WTC11 (cell line): ENCODE measurements around the gene MRPS18B. TPM values are rescaled to one million over a fixed set of nuclear protein-coding genes. Genes with fewer than 3 reads are reported as not detected.

ENCODE experiments used
- ELF4 ChIP-seq: sonication (generic); formaldehyde crosslinking; IDR thresholded peaks from 2 replicates; pipeline ENCODE4 v1.8.1; 2022; ENCODE audit warnings: low read depth, mild to moderate bottlenecking, moderate library complexity, missing genetic modification reagents
- EMX1 ChIP-seq: fragments of 250-450 bp; sonication (Bioruptor Pico); IDR thresholded peaks from 2 replicates; pipeline ENCODE4 v1.8.0; 2021; ENCODE audit warnings: mild to moderate bottlenecking
- FOXJ3 ChIP-seq: sonication (generic); formaldehyde crosslinking; IDR thresholded peaks from 2 replicates; pipeline ENCODE4 v1.9.0; 2021; ENCODE audit warnings: missing genetic modification reagents, mild to moderate bottlenecking, borderline replicate concordance
- FOXP1 ChIP-seq: sonication (generic); formaldehyde crosslinking; IDR thresholded peaks from 2 replicates; pipeline ENCODE4 v1.8.0; 2022; ENCODE audit warnings: missing genetic modification reagents, mild to moderate bottlenecking, moderate library complexity, borderline replicate concordance
- GRHL2 ChIP-seq: fragments of 250-450 bp; sonication (Bioruptor Pico); IDR thresholded peaks from 2 replicates; pipeline ENCODE4 v1.8.0; 2022; ENCODE audit warnings: mild to moderate bottlenecking, moderate library complexity; ENCODE audit not compliant: insufficient replicate concordance, severe bottlenecking
- IRF2 ChIP-seq: sonication (generic); formaldehyde crosslinking; IDR thresholded peaks from 2 replicates; pipeline ENCODE4 v1.8.0; 2022; ENCODE audit warnings: low read depth, missing genetic modification reagents, borderline replicate concordance
- JUN ChIP-seq: sonication (generic); formaldehyde crosslinking; IDR thresholded peaks from 2 replicates; pipeline ENCODE4 v1.8.0; 2023; ENCODE audit warnings: mild to moderate bottlenecking, missing genetic modification reagents
- KAT7 ChIP-seq: sonication (generic); formaldehyde crosslinking; IDR thresholded peaks from 2 replicates; pipeline ENCODE4 v1.8.1; 2023; ENCODE audit warnings: missing genetic modification reagents, mild to moderate bottlenecking, borderline replicate concordance
- NFE2L1 ChIP-seq: sonication (generic); formaldehyde crosslinking; IDR thresholded peaks from 2 replicates; pipeline ENCODE4 v1.8.1; 2023; ENCODE audit warnings: missing genetic modification reagents
- PRRX2 ChIP-seq: fragments of 250-450 bp; sonication (Bioruptor Pico); IDR thresholded peaks from 2 replicates; pipeline ENCODE4 v1.8.0; 2021; ENCODE audit warnings: mild to moderate bottlenecking
- TCF7 ChIP-seq: sonication (generic); formaldehyde crosslinking; IDR thresholded peaks from 2 replicates; pipeline ENCODE4 v1.8.0; 2022; ENCODE audit warnings: mild to moderate bottlenecking, low read depth, missing genetic modification reagents, moderate library complexity
- TP53 ChIP-seq: sonication (generic); formaldehyde crosslinking; IDR thresholded peaks from 2 replicates; pipeline ENCODE4 v1.8.1; 2023; ENCODE audit warnings: mild to moderate bottlenecking, missing genetic modification reagents
- ZNF671 ChIP-seq: fragments of 250-450 bp; sonication (Bioruptor Pico); IDR thresholded peaks from 2 replicates; pipeline ENCODE4 v1.8.0; 2021; ENCODE audit warnings: mild to moderate bottlenecking
- total RNA-seq: library from RNA; stranded (reverse); gene quantifications from 3 replicates; pipeline ENCODE4 v1.2.3, GENCODE V29; 2021
- TF ChIP-seq, protein P1 (sequence below): sonication (generic); formaldehyde crosslinking; IDR thresholded peaks from 2 replicates; pipeline ENCODE4 v1.8.1; 2022; ENCODE audit warnings: mild to moderate bottlenecking, moderate library complexity, missing genetic modification reagents
- TF ChIP-seq, protein P2 (sequence below): sonication (generic); formaldehyde crosslinking; IDR thresholded peaks from 2 replicates; pipeline ENCODE4 v1.8.1; 2023; ENCODE audit warnings: mild to moderate bottlenecking, missing genetic modification reagents
- TF ChIP-seq, protein P3 (sequence below): sonication (generic); formaldehyde crosslinking; IDR thresholded peaks from 2 replicates; pipeline ENCODE4 v1.8.0; 2023; ENCODE audit warnings: mild to moderate bottlenecking, missing genetic modification reagents
- TF ChIP-seq, protein P4 (sequence below): sonication (generic); formaldehyde crosslinking; IDR thresholded peaks from 2 replicates; pipeline ENCODE4 v1.8.1; 2023; ENCODE audit warnings: mild to moderate bottlenecking, missing genetic modification reagents, moderate library complexity
- TF ChIP-seq, protein P5 (sequence below): fragments of 250-450 bp; sonication (Bioruptor Pico); IDR thresholded peaks from 2 replicates; pipeline ENCODE4 v1.9.0; 2021; ENCODE audit warnings: mild to moderate bottlenecking
- TF ChIP-seq, protein P6 (sequence below): sonication (generic); formaldehyde crosslinking; IDR thresholded peaks from 2 replicates; pipeline ENCODE4 v1.8.1; 2022; ENCODE audit warnings: low read depth, mild to moderate bottlenecking, moderate library complexity, missing genetic modification reagents, borderline replicate concordance
- TF ChIP-seq, protein P7 (sequence below): sonication (generic); formaldehyde crosslinking; IDR thresholded peaks from 2 replicates; pipeline ENCODE4 v1.8.0; 2022; ENCODE audit warnings: mild to moderate bottlenecking, missing genetic modification reagents
- TF ChIP-seq, protein P8 (sequence below): sonication (generic); formaldehyde crosslinking; IDR thresholded peaks from 2 replicates; pipeline ENCODE4 v1.8.0; 2022; ENCODE audit warnings: missing genetic modification reagents
- TF ChIP-seq, protein P9 (sequence below): sonication (generic); formaldehyde crosslinking; IDR thresholded peaks from 2 replicates; pipeline ENCODE4 v1.8.1; 2023; ENCODE audit warnings: mild to moderate bottlenecking, missing genetic modification reagents, moderate library complexity

MRPS18B gene
- total RNA-seq, 1 experiment from 2014 or later, result 67.8 TPM

DNA sequence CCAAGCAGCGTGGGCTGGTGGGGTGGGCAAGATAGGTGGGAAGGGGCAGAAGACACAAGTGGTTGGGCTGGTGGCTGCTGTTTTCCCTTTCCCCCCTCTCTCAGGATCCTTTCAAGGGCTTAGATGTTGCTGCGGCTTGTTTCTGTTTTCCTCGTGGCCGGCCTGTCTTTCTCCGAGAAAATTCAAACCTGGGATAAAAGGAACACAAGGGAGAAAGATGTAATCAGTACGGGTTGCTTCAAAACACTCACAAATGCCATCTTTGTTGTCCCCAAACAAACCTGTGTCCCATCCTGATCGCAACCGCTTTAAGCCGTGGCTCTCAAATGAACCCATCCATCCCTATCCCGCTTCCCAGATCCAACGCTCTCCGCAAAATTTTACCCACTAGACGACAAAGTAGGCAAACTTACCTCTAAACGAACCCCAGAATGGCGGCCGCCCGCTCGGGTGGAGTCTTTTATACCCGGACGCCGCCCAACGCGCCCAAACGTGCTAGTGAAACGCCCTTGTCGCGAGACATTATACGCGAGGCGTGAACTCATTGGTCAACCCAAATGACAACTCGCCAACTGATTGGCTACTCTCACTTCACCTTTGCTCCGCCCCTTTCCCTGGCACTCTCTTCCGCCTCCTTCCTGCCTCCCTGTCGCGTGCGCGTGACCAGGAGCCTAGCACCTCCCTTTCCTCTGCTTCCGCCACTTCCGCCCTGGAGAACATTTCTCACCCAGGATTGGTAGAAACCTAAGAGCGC is 652 bp upstream of the MRPS18B start, which contains the start of gene PPP1R10 (continued):
- TF ChIP-seq, protein P1, sequence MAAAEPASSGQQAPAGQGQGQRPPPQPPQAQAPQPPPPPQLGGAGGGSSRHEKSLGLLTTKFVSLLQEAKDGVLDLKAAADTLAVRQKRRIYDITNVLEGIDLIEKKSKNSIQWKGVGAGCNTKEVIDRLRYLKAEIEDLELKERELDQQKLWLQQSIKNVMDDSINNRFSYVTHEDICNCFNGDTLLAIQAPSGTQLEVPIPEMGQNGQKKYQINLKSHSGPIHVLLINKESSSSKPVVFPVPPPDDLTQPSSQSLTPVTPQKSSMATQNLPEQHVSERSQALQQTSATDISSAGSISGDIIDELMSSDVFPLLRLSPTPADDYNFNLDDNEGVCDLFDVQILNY (CRISPR knock-in tag), result no peak
- TF ChIP-seq TCF7, result no peak
- 0 out of 2 replicates have a peak, but pooled peaks have one; percentile 52 for TF ChIP-seq KAT7 (CRISPR knock-in tag)
- TF ChIP-seq, protein P2, sequence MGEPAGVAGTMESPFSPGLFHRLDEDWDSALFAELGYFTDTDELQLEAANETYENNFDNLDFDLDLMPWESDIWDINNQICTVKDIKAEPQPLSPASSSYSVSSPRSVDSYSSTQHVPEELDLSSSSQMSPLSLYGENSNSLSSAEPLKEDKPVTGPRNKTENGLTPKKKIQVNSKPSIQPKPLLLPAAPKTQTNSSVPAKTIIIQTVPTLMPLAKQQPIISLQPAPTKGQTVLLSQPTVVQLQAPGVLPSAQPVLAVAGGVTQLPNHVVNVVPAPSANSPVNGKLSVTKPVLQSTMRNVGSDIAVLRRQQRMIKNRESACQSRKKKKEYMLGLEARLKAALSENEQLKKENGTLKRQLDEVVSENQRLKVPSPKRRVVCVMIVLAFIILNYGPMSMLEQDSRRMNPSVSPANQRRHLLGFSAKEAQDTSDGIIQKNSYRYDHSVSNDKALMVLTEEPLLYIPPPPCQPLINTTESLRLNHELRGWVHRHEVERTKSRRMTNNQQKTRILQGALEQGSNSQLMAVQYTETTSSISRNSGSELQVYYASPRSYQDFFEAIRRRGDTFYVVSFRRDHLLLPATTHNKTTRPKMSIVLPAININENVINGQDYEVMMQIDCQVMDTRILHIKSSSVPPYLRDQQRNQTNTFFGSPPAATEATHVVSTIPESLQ (CRISPR knock-in tag), result no peak
- no peak for TF ChIP-seq GRHL2 (CRISPR knock-in tag)
- TF ChIP-seq NFE2L1 (CRISPR knock-in tag), result no peak
- peak; percentile 92 for TF ChIP-seq PRRX2 (CRISPR knock-in tag)
- TF ChIP-seq ZNF671, result peak; percentile 95
- TF ChIP-seq, protein P3, sequence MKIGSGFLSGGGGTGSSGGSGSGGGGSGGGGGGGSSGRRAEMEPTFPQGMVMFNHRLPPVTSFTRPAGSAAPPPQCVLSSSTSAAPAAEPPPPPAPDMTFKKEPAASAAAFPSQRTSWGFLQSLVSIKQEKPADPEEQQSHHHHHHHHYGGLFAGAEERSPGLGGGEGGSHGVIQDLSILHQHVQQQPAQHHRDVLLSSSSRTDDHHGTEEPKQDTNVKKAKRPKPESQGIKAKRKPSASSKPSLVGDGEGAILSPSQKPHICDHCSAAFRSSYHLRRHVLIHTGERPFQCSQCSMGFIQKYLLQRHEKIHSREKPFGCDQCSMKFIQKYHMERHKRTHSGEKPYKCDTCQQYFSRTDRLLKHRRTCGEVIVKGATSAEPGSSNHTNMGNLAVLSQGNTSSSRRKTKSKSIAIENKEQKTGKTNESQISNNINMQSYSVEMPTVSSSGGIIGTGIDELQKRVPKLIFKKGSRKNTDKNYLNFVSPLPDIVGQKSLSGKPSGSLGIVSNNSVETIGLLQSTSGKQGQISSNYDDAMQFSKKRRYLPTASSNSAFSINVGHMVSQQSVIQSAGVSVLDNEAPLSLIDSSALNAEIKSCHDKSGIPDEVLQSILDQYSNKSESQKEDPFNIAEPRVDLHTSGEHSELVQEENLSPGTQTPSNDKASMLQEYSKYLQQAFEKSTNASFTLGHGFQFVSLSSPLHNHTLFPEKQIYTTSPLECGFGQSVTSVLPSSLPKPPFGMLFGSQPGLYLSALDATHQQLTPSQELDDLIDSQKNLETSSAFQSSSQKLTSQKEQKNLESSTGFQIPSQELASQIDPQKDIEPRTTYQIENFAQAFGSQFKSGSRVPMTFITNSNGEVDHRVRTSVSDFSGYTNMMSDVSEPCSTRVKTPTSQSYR, result no peak
- TF ChIP-seq, protein P4, sequence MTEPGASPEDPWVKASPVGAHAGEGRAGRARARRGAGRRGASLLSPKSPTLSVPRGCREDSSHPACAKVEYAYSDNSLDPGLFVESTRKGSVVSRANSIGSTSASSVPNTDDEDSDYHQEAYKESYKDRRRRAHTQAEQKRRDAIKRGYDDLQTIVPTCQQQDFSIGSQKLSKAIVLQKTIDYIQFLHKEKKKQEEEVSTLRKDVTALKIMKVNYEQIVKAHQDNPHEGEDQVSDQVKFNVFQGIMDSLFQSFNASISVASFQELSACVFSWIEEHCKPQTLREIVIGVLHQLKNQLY (CRISPR knock-in tag), result no peak
- TF ChIP-seq EMX1, result peak; percentile 94
- TF ChIP-seq, protein P5, sequence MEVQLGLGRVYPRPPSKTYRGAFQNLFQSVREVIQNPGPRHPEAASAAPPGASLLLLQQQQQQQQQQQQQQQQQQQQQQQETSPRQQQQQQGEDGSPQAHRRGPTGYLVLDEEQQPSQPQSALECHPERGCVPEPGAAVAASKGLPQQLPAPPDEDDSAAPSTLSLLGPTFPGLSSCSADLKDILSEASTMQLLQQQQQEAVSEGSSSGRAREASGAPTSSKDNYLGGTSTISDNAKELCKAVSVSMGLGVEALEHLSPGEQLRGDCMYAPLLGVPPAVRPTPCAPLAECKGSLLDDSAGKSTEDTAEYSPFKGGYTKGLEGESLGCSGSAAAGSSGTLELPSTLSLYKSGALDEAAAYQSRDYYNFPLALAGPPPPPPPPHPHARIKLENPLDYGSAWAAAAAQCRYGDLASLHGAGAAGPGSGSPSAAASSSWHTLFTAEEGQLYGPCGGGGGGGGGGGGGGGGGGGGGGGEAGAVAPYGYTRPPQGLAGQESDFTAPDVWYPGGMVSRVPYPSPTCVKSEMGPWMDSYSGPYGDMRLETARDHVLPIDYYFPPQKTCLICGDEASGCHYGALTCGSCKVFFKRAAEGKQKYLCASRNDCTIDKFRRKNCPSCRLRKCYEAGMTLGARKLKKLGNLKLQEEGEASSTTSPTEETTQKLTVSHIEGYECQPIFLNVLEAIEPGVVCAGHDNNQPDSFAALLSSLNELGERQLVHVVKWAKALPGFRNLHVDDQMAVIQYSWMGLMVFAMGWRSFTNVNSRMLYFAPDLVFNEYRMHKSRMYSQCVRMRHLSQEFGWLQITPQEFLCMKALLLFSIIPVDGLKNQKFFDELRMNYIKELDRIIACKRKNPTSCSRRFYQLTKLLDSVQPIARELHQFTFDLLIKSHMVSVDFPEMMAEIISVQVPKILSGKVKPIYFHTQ (CRISPR knock-in tag), result peak; percentile 97
- TF ChIP-seq, protein P6, sequence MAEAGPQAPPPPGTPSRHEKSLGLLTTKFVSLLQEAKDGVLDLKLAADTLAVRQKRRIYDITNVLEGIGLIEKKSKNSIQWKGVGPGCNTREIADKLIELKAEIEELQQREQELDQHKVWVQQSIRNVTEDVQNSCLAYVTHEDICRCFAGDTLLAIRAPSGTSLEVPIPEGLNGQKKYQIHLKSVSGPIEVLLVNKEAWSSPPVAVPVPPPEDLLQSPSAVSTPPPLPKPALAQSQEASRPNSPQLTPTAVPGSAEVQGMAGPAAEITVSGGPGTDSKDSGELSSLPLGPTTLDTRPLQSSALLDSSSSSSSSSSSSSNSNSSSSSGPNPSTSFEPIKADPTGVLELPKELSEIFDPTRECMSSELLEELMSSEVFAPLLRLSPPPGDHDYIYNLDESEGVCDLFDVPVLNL (CRISPR knock-in tag), result no peak
- TF ChIP-seq, protein P7, sequence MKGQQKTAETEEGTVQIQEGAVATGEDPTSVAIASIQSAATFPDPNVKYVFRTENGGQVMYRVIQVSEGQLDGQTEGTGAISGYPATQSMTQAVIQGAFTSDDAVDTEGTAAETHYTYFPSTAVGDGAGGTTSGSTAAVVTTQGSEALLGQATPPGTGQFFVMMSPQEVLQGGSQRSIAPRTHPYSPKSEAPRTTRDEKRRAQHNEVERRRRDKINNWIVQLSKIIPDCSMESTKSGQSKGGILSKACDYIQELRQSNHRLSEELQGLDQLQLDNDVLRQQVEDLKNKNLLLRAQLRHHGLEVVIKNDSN (CRISPR knock-in tag), result peak; percentile 81
- TF ChIP-seq, protein P8, sequence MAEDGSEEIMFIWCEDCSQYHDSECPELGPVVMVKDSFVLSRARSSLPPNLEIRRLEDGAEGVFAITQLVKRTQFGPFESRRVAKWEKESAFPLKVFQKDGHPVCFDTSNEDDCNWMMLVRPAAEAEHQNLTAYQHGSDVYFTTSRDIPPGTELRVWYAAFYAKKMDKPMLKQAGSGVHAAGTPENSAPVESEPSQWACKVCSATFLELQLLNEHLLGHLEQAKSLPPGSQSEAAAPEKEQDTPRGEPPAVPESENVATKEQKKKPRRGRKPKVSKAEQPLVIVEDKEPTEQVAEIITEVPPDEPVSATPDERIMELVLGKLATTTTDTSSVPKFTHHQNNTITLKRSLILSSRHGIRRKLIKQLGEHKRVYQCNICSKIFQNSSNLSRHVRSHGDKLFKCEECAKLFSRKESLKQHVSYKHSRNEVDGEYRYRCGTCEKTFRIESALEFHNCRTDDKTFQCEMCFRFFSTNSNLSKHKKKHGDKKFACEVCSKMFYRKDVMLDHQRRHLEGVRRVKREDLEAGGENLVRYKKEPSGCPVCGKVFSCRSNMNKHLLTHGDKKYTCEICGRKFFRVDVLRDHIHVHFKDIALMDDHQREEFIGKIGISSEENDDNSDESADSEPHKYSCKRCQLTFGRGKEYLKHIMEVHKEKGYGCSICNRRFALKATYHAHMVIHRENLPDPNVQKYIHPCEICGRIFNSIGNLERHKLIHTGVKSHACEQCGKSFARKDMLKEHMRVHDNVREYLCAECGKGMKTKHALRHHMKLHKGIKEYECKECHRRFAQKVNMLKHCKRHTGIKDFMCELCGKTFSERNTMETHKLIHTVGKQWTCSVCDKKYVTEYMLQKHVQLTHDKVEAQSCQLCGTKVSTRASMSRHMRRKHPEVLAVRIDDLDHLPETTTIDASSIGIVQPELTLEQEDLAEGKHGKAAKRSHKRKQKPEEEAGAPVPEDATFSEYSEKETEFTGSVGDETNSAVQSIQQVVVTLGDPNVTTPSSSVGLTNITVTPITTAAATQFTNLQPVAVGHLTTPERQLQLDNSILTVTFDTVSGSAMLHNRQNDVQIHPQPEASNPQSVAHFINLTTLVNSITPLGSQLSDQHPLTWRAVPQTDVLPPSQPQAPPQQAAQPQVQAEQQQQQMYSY (CRISPR knock-in tag), result 0 out of 2 replicates have a peak, but pooled peaks have one; percentile 22
- no peak for TF ChIP-seq ELF4
- TF ChIP-seq FOXP1 (CRISPR knock-in tag), result no peak
- TF ChIP-seq TP53 (CRISPR knock-in tag), result no peak
- no peak for TF ChIP-seq IRF2 (CRISPR knock-in tag)
- TF ChIP-seq FOXJ3 (CRISPR knock-in tag), result no peak
- no peak for TF ChIP-seq JUN (CRISPR knock-in tag)
- TF ChIP-seq, protein P9, sequence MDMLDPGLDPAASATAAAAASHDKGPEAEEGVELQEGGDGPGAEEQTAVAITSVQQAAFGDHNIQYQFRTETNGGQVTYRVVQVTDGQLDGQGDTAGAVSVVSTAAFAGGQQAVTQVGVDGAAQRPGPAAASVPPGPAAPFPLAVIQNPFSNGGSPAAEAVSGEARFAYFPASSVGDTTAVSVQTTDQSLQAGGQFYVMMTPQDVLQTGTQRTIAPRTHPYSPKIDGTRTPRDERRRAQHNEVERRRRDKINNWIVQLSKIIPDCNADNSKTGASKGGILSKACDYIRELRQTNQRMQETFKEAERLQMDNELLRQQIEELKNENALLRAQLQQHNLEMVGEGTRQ (CRISPR knock-in tag), result peak; percentile 83
